Caco-2 (cell line): ENCODE results near the gene SH3RF2. TPM values are rescaled to one million over a fixed set of nuclear protein-coding genes. Genes with fewer than 3 reads are reported as not detected.
A peak's percentile ranks its signal among the peaks of the same experiment; 100 is the strongest.

Experiments
- BruUV-seq: library from RNA; stranded (reverse); fragments of 400-500 nt; replicated peaks from 2 replicates; lab custom pipeline; 2021; lab: Mats Ljungman, UMichigan
- CTCF ChIA-PET: fragments of 300-600 bp; sonication (Branson Sonifier 250); formaldehyde crosslinking; loops from one replicate; lab custom pipeline; 2022; ENCODE audit warnings: antibody characterized with exemption; lab: Charles Lee
- POLR2A ChIA-PET: fragments of 300-600 bp; sonication (Branson Sonifier 250); formaldehyde crosslinking; loops from one replicate; lab custom pipeline; 2022; ENCODE audit warnings: antibody characterized with exemption; lab: Charles Lee
- DNase-seq, 2 experiments: peaks; one replicate each; pipeline versions ENCODE4 v3.0.0 to v3.0.0-alpha.2; 2020 to 2022
- H3K27me3 ChIP-seq: replicated peaks from 2 replicates; pipeline ENCODE4 v1.6.0; 2011; ENCODE audit warnings: low read length; ENCODE audit not compliant: control insufficient read depth, insufficient read depth
- H3K36me3 ChIP-seq: 2 replicates; pipeline ENCODE4 v1.5.1; 2011; ENCODE audit warnings: low read length; ENCODE audit not compliant: control insufficient read depth, insufficient read depth
- H3K4me1 ChIP-seq: fragments of 250-450 bp; sonication (Bioruptor Pico); 2 replicates; pipeline ENCODE4 v1.5.1; 2020; ENCODE audit warnings: mild to moderate bottlenecking
- H3K4me3 ChIP-seq: 2 replicates; pipeline ENCODE4 v1.5.1; 2011; ENCODE audit warnings: low read depth, mild to moderate bottlenecking, control low read depth, low read length
- H3K9me3 ChIP-seq: fragments of 250-450 bp; sonication (Bioruptor Pico); 2 replicates; pipeline ENCODE4 v1.5.1; 2020; ENCODE audit warnings: mild to moderate bottlenecking, moderate library complexity
- H3K27ac Mint-ChIP-seq: one replicate; pipeline ENCODE4 v1.8.0; 2022; ENCODE audit warnings: mixed read lengths; ENCODE audit not compliant: unreplicated experiment
- H3K27me3 Mint-ChIP-seq: one replicate; pipeline ENCODE4 v1.8.0; 2022; ENCODE audit warnings: mixed read lengths; ENCODE audit not compliant: insufficient read depth, unreplicated experiment
- H3K36me3 Mint-ChIP-seq: one replicate; pipeline ENCODE4 v1.8.0; 2022; ENCODE audit warnings: mild to moderate bottlenecking, mixed read lengths; ENCODE audit not compliant: insufficient read depth, unreplicated experiment
- H3K4me1 Mint-ChIP-seq: one replicate; pipeline ENCODE4 v1.8.0; 2022; ENCODE audit warnings: low read depth, mixed read lengths; ENCODE audit not compliant: unreplicated experiment
- H3K4me3 Mint-ChIP-seq: one replicate; pipeline ENCODE4 v1.8.0; 2022; ENCODE audit warnings: mild to moderate bottlenecking, moderate library complexity, mixed read lengths; ENCODE audit not compliant: unreplicated experiment
- H3K9me3 Mint-ChIP-seq: one replicate; pipeline ENCODE4 v1.8.0; 2022; ENCODE audit warnings: mixed read lengths; ENCODE audit not compliant: unreplicated experiment
- CTCF ChIP-seq, 2 experiments: fragments of 200-600 bp in 1 of 2; IDR thresholded peaks; 1 replicate in 1 of 2; 2 replicates in 1 of 2; pipeline versions ENCODE4 v1.5.1 to v1.8.0; 2011 to 2022; ENCODE audit warnings: antibody characterized with exemption in 1 of 2, control low read depth in 1 of 2, inconsistent platforms in 1 of 2, low read depth in 1 of 2, low read length in 1 of 2, mild to moderate bottlenecking in 1 of 2, moderate library complexity in 1 of 2; ENCODE audit not compliant: insufficient read depth in 1 of 2, severe bottlenecking in 1 of 2, unreplicated experiment in 1 of 2
- intact Hi-C: fragments of 100-400 bp; cut with micrococcal nuclease; formaldehyde crosslinking; loops from one replicate; pipeline ENCODE4 v1.10.0; 2022; ENCODE audit not compliant: unreplicated experiment
- total RNA-seq: library from RNA; stranded (reverse); gene quantifications from 2 replicates; pipeline ENCODE4 v1.2.3, GENCODE V29; 2022

Gene SH3RF2
- total RNA-seq, 1 experiment from 2014 or later = 49.4 TPM

GRCh38 chr5:146047396-146047795 is 111.0 kb downstream of the SH3RF2 start:
- no TSS peak for BruUV-seq
- Mint-ChIP-seq H3K27me3 (no peaks in the 10 kb centered on the region), H3K4me3 (no peak overlapping the region), H3K4me1 (peaks cover 49% of the 10 kb centered on the region), H3K9me3 (no peaks in the 10 kb centered on the region), H3K27ac (no peak overlapping the region), H3K36me3 (peaks cover 53% of the 10 kb centered on the region)
- no peaks in the 10 kb centered on the region for H3K9me3 ChIP-seq
- no peak for DNase-seq
- H3K36me3 ChIP-seq = peaks cover 7% of the 10 kb centered on the region
- TF ChIP-seq CTCF (IDR thresholded peaks at IDR 0.05; ENCODE audit: insufficient read depth in 1 of 2, low read depth in 1 of 2, low read length in 1 of 2, severe bottlenecking in 1 of 2, unreplicated experiment in 1 of 2) = no peak
- H3K27me3 ChIP-seq = no peaks in the 10 kb centered on the region
- intact Hi-C loops = no loop called here
- H3K4me1 ChIP-seq = peaks cover 42% of the 10 kb centered on the region
- POLR2A ChIA-PET = no interaction called here
- no peak overlapping the region for H3K4me3 ChIP-seq
- CTCF ChIA-PET = interaction anchor here (1.0 kb wide), 1 partner anchor 83 kb away, joined by 4 read pairs; no protein-coding TSS in a partner anchor

- no TSS peak for BruUV-seq
- POLR2A ChIA-PET = no interaction called here
- peak; percentile 80 for TF ChIP-seq CTCF (IDR thresholded peaks at IDR 0.05; ENCODE audit: insufficient read depth in 1 of 2, low read depth in 1 of 2, low read length in 1 of 2, severe bottlenecking in 1 of 2, unreplicated experiment in 1 of 2)
- Histone ChIP-seq H3K4me1 (peaks cover 30% of the 10 kb centered on the region), H3K36me3 (peaks cover 7% of the 10 kb centered on the region), H3K27me3 (no peaks in the 10 kb centered on the region), H3K9me3 (no peaks in the 10 kb centered on the region), H3K4me3 (no peak overlapping the region)
- no peaks in the 10 kb centered on the region for H3K27me3 Mint-ChIP-seq
- DNase-seq = peak; percentile 58 to 75
- peaks cover 64% of the 10 kb centered on the region for H3K36me3 Mint-ChIP-seq
- no peaks in the 10 kb centered on the region for H3K9me3 Mint-ChIP-seq
- peaks cover 38% of the 10 kb centered on the region for H3K4me1 Mint-ChIP-seq
- peak overlapping the region; percentile 14 for H3K27ac Mint-ChIP-seq
- H3K4me3 Mint-ChIP-seq = no peak overlapping the region
- CTCF ChIA-PET = no interaction called here
- intact Hi-C loops = loop anchor here (1.0 to 2.0 kb wide), 8 partner anchors 30 to 368 kb away; partner anchors contain the start of genes PRELID2 and SH3RF2
Observed at GRCh38 chr5:146048994-146049703, 112.8 kb downstream of the SH3RF2 start.

GRCh38 chr5:146049704-146050026 is 113.3 kb downstream of the SH3RF2 start:
- H3K27me3 Mint-ChIP-seq = no peaks in the 10 kb centered on the region
- Histone ChIP-seq H3K9me3 (no peaks in the 10 kb centered on the region), H3K27me3 (no peaks in the 10 kb centered on the region), H3K4me3 (no peak overlapping the region), H3K4me1 (peaks cover 30% of the 10 kb centered on the region), H3K36me3 (peaks cover 7% of the 10 kb centered on the region)
- ChIA-PET CTCF (no interaction called here), POLR2A (no interaction called here)
- TF ChIP-seq CTCF (IDR thresholded peaks at IDR 0.05; ENCODE audit: insufficient read depth in 1 of 2, low read depth in 1 of 2, low read length in 1 of 2, severe bottlenecking in 1 of 2, unreplicated experiment in 1 of 2) = peak in 1 of 2 experiments; percentile 13
- no peak overlapping the region for H3K4me3 Mint-ChIP-seq
- no TSS peak for BruUV-seq
- peak overlapping the region; percentile 14 for H3K27ac Mint-ChIP-seq
- intact Hi-C loops = loop anchor here (1.0 to 2.0 kb wide), 8 partner anchors 31 to 368 kb away; partner anchors contain the start of genes PRELID2 and SH3RF2
- no peaks in the 10 kb centered on the region for H3K9me3 Mint-ChIP-seq
- H3K36me3 Mint-ChIP-seq = peaks cover 66% of the 10 kb centered on the region
- H3K4me1 Mint-ChIP-seq = peaks cover 34% of the 10 kb centered on the region
- DNase-seq = no peak
